Activated naive CD8-positive, alpha-beta T cell treated with anti-CD3 and anti-CD28 coated beads, Interleukin-2, amount 50 U/mL, for 24 hours (primary cell): Measurements from ENCODE around the gene OMD.

Experiments
- ATAC-seq: fragments of 150-1000 bp; cut with Tn5 transposase; one replicate; pipeline ENCODE4 v1.10.0; 2021
- DNase-seq: peaks from one replicate; pipeline ENCODE4 v3.0.0; 2021
- H3K27ac Mint-ChIP-seq: one replicate; pipeline ENCODE4 v1.8.0; 2021; ENCODE audit warnings: mild to moderate bottlenecking, mixed read lengths
- H3K27me3 Mint-ChIP-seq: one replicate; pipeline ENCODE4 v1.8.0; 2021; ENCODE audit warnings: mixed read lengths
- H3K36me3 Mint-ChIP-seq: one replicate; pipeline ENCODE4 v1.8.0; 2021; ENCODE audit warnings: low read depth, mixed read lengths
- H3K4me1 Mint-ChIP-seq: one replicate; pipeline ENCODE4 v1.8.0; 2021; ENCODE audit warnings: mixed read lengths
- H3K4me3 Mint-ChIP-seq: one replicate; pipeline ENCODE4 v1.8.0; 2021; ENCODE audit warnings: mild to moderate bottlenecking, moderate library complexity, mixed read lengths
- H3K9me3 Mint-ChIP-seq: one replicate; pipeline ENCODE4 v1.8.0; 2021; ENCODE audit warnings: mixed read lengths

Gene OMD

GRCh38 chr9:92402826-92403745, 21.2 kb downstream of the OMD start:
- H3K27me3 Mint-ChIP-seq: no peaks in the 10 kb centered on the region
- ATAC-seq: no peak
- H3K27ac Mint-ChIP-seq: no peak overlapping the region
- H3K4me3 Mint-ChIP-seq: no peak overlapping the region
- H3K4me1 Mint-ChIP-seq: peaks cover 34% of the 10 kb centered on the region
- no peaks in the 10 kb centered on the region for H3K9me3 Mint-ChIP-seq
- no peak for DNase-seq
- peaks cover 2% of the 10 kb centered on the region for H3K36me3 Mint-ChIP-seq

- ATAC-seq: peak; percentile 94
- H3K9me3 Mint-ChIP-seq: no peaks in the 10 kb centered on the region
- no peak overlapping the region for H3K4me3 Mint-ChIP-seq
- H3K36me3 Mint-ChIP-seq: peaks cover 2% of the 10 kb centered on the region
- H3K4me1 Mint-ChIP-seq: peaks cover 34% of the 10 kb centered on the region
- DNase-seq: no peak
- no peaks in the 10 kb centered on the region for H3K27me3 Mint-ChIP-seq
- no peak overlapping the region for H3K27ac Mint-ChIP-seq
These were observed 21.9 kb downstream of the OMD start for GRCh38 chr9:92402360-92402759.

- Mint-ChIP-seq H3K9me3 (no peaks in the 10 kb centered on the region), H3K27ac (no peak overlapping the region), H3K27me3 (no peaks in the 10 kb centered on the region), H3K36me3 (peaks cover 2% of the 10 kb centered on the region), H3K4me1 (peaks cover 10% of the 10 kb centered on the region), H3K4me3 (no peak overlapping the region)
- no peak for ATAC-seq
- no peak for DNase-seq
These were observed 26.4 kb downstream of the OMD start for GRCh38 chr9:92397853-92398252.

- Mint-ChIP-seq H3K4me3 (no peak overlapping the region), H3K27me3 (no peaks in the 10 kb centered on the region), H3K9me3 (no peaks in the 10 kb centered on the region), H3K4me1 (no peaks in the 10 kb centered on the region), H3K36me3 (peaks cover 2% of the 10 kb centered on the region), H3K27ac (no peak overlapping the region)
- ATAC-seq (no peak), DNase-seq (no peak)
These were observed 28.7 kb downstream of the OMD start for GRCh38 chr9:92395617-92396016.

GRCh38 chr9:92393686-92394085, 30.6 kb downstream of the OMD start:
- ATAC-seq: no peak
- no peaks in the 10 kb centered on the region for H3K9me3 Mint-ChIP-seq
- no peak overlapping the region for H3K27ac Mint-ChIP-seq
- no peak overlapping the region for H3K4me3 Mint-ChIP-seq
- H3K27me3 Mint-ChIP-seq: no peaks in the 10 kb centered on the region
- no peaks in the 10 kb centered on the region for H3K4me1 Mint-ChIP-seq
- no peak for DNase-seq
- H3K36me3 Mint-ChIP-seq: no peaks in the 10 kb centered on the region

- ATAC-seq (no peak), DNase-seq (no peak)
- no peaks in the 10 kb centered on the region for H3K9me3 Mint-ChIP-seq
- no peaks in the 10 kb centered on the region for H3K4me1 Mint-ChIP-seq
- H3K4me3 Mint-ChIP-seq: no peak overlapping the region
- no peaks in the 10 kb centered on the region for H3K36me3 Mint-ChIP-seq
- H3K27me3 Mint-ChIP-seq: no peaks in the 10 kb centered on the region
- no peak overlapping the region for H3K27ac Mint-ChIP-seq
These were observed 31.6 kb downstream of the OMD start for GRCh38 chr9:92392690-92393089.

GRCh38 chr9:92385953-92386352, 38.3 kb downstream of the OMD start:
- no peak for DNase-seq
- H3K4me1 Mint-ChIP-seq: peaks cover 5% of the 10 kb centered on the region
- H3K9me3 Mint-ChIP-seq: no peaks in the 10 kb centered on the region
- H3K27me3 Mint-ChIP-seq: no peaks in the 10 kb centered on the region
- no peak for ATAC-seq
- no peak overlapping the region for H3K4me3 Mint-ChIP-seq
- H3K36me3 Mint-ChIP-seq: peaks cover 8% of the 10 kb centered on the region
- H3K27ac Mint-ChIP-seq: no peak overlapping the region

- H3K4me3 Mint-ChIP-seq: no peak overlapping the region
- H3K4me1 Mint-ChIP-seq: peaks cover 5% of the 10 kb centered on the region
- no peak for DNase-seq
- H3K9me3 Mint-ChIP-seq: no peaks in the 10 kb centered on the region
- H3K36me3 Mint-ChIP-seq: peaks cover 12% of the 10 kb centered on the region
- no peaks in the 10 kb centered on the region for H3K27me3 Mint-ChIP-seq
- no peak overlapping the region for H3K27ac Mint-ChIP-seq
- ATAC-seq: no peak
These were observed 38.8 kb downstream of the OMD start for GRCh38 chr9:92385477-92385876.

GRCh38 chr9:92385001-92385400, 39.3 kb downstream of the OMD start:
- Mint-ChIP-seq H3K4me1 (peaks cover 5% of the 10 kb centered on the region), H3K4me3 (no peak overlapping the region), H3K36me3 (peaks cover 12% of the 10 kb centered on the region), H3K27me3 (no peaks in the 10 kb centered on the region), H3K9me3 (no peaks in the 10 kb centered on the region), H3K27ac (no peak overlapping the region)
- ATAC-seq (no peak), DNase-seq (no peak)

- no peaks in the 10 kb centered on the region for H3K9me3 Mint-ChIP-seq
- DNase-seq (no peak), ATAC-seq (no peak)
- peaks cover 8% of the 10 kb centered on the region for H3K4me1 Mint-ChIP-seq
- H3K27me3 Mint-ChIP-seq: no peaks in the 10 kb centered on the region
- H3K27ac Mint-ChIP-seq: no peak overlapping the region
- H3K4me3 Mint-ChIP-seq: no peak overlapping the region
- H3K36me3 Mint-ChIP-seq: peaks cover 12% of the 10 kb centered on the region
These were observed 39.9 kb downstream of the OMD start for GRCh38 chr9:92384375-92384774.

GRCh38 chr9:92381775-92382174, 42.5 kb downstream of the OMD start:
- H3K4me1 Mint-ChIP-seq: peaks cover 17% of the 10 kb centered on the region
- no peak overlapping the region for H3K4me3 Mint-ChIP-seq
- no peak for ATAC-seq
- H3K36me3 Mint-ChIP-seq: peaks cover 11% of the 10 kb centered on the region
- no peak for DNase-seq
- no peaks in the 10 kb centered on the region for H3K27me3 Mint-ChIP-seq
- no peak overlapping the region for H3K27ac Mint-ChIP-seq
- no peaks in the 10 kb centered on the region for H3K9me3 Mint-ChIP-seq

- Mint-ChIP-seq H3K4me1 (peaks cover 16% of the 10 kb centered on the region), H3K9me3 (peaks cover 8% of the 10 kb centered on the region), H3K36me3 (peaks cover 20% of the 10 kb centered on the region), H3K27me3 (no peaks in the 10 kb centered on the region), H3K27ac (no peak overlapping the region), H3K4me3 (no peak overlapping the region)
- no peak for DNase-seq
- no peak for ATAC-seq
These were observed 43.7 kb downstream of the OMD start for GRCh38 chr9:92380603-92381002.

GRCh38 chr9:92378865-92379560, 45.3 kb downstream of the OMD start:
- no peak for DNase-seq
- Mint-ChIP-seq H3K4me1 (peaks cover 12% of the 10 kb centered on the region), H3K27me3 (no peaks in the 10 kb centered on the region), H3K27ac (no peak overlapping the region), H3K4me3 (no peak overlapping the region), H3K9me3 (peaks cover 23% of the 10 kb centered on the region), H3K36me3 (peaks cover 29% of the 10 kb centered on the region)
- no peak for ATAC-seq

- H3K27me3 Mint-ChIP-seq: no peaks in the 10 kb centered on the region
- H3K36me3 Mint-ChIP-seq: peaks cover 36% of the 10 kb centered on the region
- DNase-seq (no peak), ATAC-seq (no peak)
- H3K4me1 Mint-ChIP-seq: peaks cover 12% of the 10 kb centered on the region
- H3K4me3 Mint-ChIP-seq: no peak overlapping the region
- no peak overlapping the region for H3K27ac Mint-ChIP-seq
- peaks cover 26% of the 10 kb centered on the region for H3K9me3 Mint-ChIP-seq
These were observed 46.4 kb downstream of the OMD start for GRCh38 chr9:92377876-92378275.

- ATAC-seq: no peak
- H3K36me3 Mint-ChIP-seq: peaks cover 39% of the 10 kb centered on the region
These were observed 51.1 kb downstream of the OMD start for GRCh38 chr9:92373167-92373566.

More at GRCh38 chr9:92373167-92373566, 51.1 kb downstream of the OMD start:
- peaks cover 38% of the 10 kb centered on the region for H3K9me3 Mint-ChIP-seq
- DNase-seq: no peak
- H3K27ac Mint-ChIP-seq: no peak overlapping the region
- no peak overlapping the region for H3K4me3 Mint-ChIP-seq
- H3K4me1 Mint-ChIP-seq: peaks cover 1% of the 10 kb centered on the region
- H3K27me3 Mint-ChIP-seq: no peaks in the 10 kb centered on the region
